Fibroblast of lung (primary cell): ENCODE results near the gene DLG2. TPM values are rescaled to one million over a fixed set of nuclear protein-coding genes. Genes with fewer than 3 reads are reported as not detected.

Experiments used
- DNase-seq, 2 donors: peaks; one replicate each; pipeline versions ENCODE4 v3.0.0 to v3.0.0-alpha.2; 2010; ENCODE audit warnings: low read depth in 2 of 2
- H2AFZ ChIP-seq: 2 replicates; pipeline ENCODE4 v1.5.1; 2012; ENCODE audit warnings: low read length, control low read depth, inconsistent platforms
- H3K27ac ChIP-seq: 2 replicates; pipeline ENCODE4 v1.5.1; 2011; ENCODE audit warnings: low read length, control low read depth; ENCODE audit not compliant: insufficient read depth
- H3K27me3 ChIP-seq: 2 replicates; pipeline ENCODE4 v1.5.1; 2011; ENCODE audit warnings: mild to moderate bottlenecking, low read length; ENCODE audit not compliant: control insufficient read depth, insufficient read depth
- H3K36me3 ChIP-seq: 2 replicates; pipeline ENCODE4 v1.5.1; 2011; ENCODE audit warnings: low read length; ENCODE audit not compliant: control insufficient read depth, insufficient read depth
- H3K4me1 ChIP-seq: 2 replicates; pipeline ENCODE4 v1.5.1; 2011; ENCODE audit warnings: low read length; ENCODE audit not compliant: control insufficient read depth, insufficient read depth; ENCODE audit errors: extremely low read depth
- H3K4me2 ChIP-seq: 2 replicates; pipeline ENCODE4 v1.5.1; 2011; ENCODE audit warnings: low read length, control low read depth; ENCODE audit not compliant: insufficient read depth; ENCODE audit errors: extremely low read depth
- H3K4me3 ChIP-seq, 4 experiments: fragments of 200-600 bp in 1 of 4; sonication (generic) in 1 of 4; replicated peaks in 1 of 4; 2 replicates each; pipeline ENCODE4 v1.5.1; 2011 to 2016; ENCODE audit warnings: low read length in 4 of 4, low read depth in 3 of 4, mild to moderate bottlenecking in 3 of 4, control low read depth in 2 of 4, inconsistent platforms in 1 of 4, mixed read lengths in 1 of 4; ENCODE audit not compliant: insufficient read depth in 1 of 4; ENCODE audit errors: control extremely low read depth in 1 of 4
- H3K79me2 ChIP-seq: 2 replicates; pipeline ENCODE4 v1.5.1; 2012; ENCODE audit warnings: mild to moderate bottlenecking, low read length, inconsistent platforms; ENCODE audit not compliant: control insufficient read depth, insufficient read depth
- H3K9ac ChIP-seq: 2 replicates; pipeline ENCODE4 v1.5.1; 2011; ENCODE audit warnings: mild to moderate bottlenecking, low read length, control low read depth; ENCODE audit not compliant: insufficient read depth
- H3K9me3 ChIP-seq: 2 replicates; pipeline ENCODE4 v1.5.1; 2012; ENCODE audit warnings: low read depth, low read length; ENCODE audit not compliant: control insufficient read depth, insufficient read depth
- H4K20me1 ChIP-seq: 2 replicates; pipeline ENCODE4 v1.5.1; 2011; ENCODE audit warnings: low read length; ENCODE audit not compliant: control insufficient read depth, insufficient read depth; ENCODE audit errors: extremely low read depth
- EZH2 ChIP-seq: IDR thresholded peaks from 2 replicates; pipeline ENCODE4 v1.5.1; 2012; ENCODE audit warnings: low read length, control low read depth, mild to moderate bottlenecking; ENCODE audit errors: missing control alignments
- polyA plus RNA-seq, 2 donors: library from polyadenylated mRNA; depleted of rRNA in 1 of 2; stranded (reverse) in 1 of 2; unstranded in 1 of 2; fragments of >200 nt; gene quantifications; 2 replicates each; pipeline ENCODE4 v1.2.1, GENCODE V29; 2011 to 2012; ENCODE audit warnings: missing spikeins in 1 of 2
- total RNA-seq: library from RNA; depleted of rRNA; stranded (reverse); fragments of >200 nt; gene quantifications from 2 replicates; pipeline ENCODE4 v1.2.1, GENCODE V29; 2014
- TF ChIP-seq, protein P1 (sequence below), 2 donors: IDR thresholded peaks in 1 of 2; conservative IDR thresholded peaks in 1 of 2; 1 replicate in 1 of 2; 2 replicates in 1 of 2; pipeline ENCODE4 v1.5.1; 2011 to 2012; ENCODE audit warnings: low read length in 2 of 2, control low read depth in 1 of 2, inconsistent platforms in 1 of 2, low read depth in 1 of 2, mild to moderate bottlenecking in 1 of 2

DLG2 gene
- total and polyA plus RNA-seq, 2 donors (not counting 1 experiment from before 2014, with no cell fraction given) = 0.77 to 2.3 TPM

DNA sequence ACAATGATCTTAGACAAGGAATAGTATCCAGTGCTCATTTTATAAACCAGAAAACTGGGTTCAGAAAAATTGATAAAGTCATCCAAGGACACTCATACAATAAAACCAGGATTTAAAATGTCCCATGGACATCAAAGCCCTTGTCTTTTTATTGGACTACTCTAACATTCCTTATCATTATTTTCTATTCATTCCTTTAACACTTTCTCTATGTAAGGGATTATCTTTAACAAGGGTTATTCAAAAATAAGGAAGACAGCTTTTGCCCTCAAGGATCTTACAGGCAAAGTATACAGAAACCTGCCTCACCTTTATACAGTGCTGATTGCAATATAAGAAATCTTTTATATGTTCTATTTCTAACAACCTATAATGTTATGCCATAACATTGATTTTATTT is 790.8 kb downstream of the DLG2 start:
- DNase-seq = no peak
- TF ChIP-seq EZH2 = no peak
- TF ChIP-seq, protein P1, sequence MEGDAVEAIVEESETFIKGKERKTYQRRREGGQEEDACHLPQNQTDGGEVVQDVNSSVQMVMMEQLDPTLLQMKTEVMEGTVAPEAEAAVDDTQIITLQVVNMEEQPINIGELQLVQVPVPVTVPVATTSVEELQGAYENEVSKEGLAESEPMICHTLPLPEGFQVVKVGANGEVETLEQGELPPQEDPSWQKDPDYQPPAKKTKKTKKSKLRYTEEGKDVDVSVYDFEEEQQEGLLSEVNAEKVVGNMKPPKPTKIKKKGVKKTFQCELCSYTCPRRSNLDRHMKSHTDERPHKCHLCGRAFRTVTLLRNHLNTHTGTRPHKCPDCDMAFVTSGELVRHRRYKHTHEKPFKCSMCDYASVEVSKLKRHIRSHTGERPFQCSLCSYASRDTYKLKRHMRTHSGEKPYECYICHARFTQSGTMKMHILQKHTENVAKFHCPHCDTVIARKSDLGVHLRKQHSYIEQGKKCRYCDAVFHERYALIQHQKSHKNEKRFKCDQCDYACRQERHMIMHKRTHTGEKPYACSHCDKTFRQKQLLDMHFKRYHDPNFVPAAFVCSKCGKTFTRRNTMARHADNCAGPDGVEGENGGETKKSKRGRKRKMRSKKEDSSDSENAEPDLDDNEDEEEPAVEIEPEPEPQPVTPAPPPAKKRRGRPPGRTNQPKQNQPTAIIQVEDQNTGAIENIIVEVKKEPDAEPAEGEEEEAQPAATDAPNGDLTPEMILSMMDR (conservative IDR thresholded peaks at IDR 0.05 in 1 of 2, IDR thresholded peaks at IDR 0.05 in 1 of 2; ENCODE audit: low read depth in 1 of 2, low read length in 2 of 2) = no peak
- no peaks in the 10 kb centered on the region for H3K4me1 ChIP-seq
- H3K79me2 ChIP-seq = no peaks in the 10 kb centered on the region
- H2AFZ ChIP-seq = no peak overlapping the region
- no peaks in the 10 kb centered on the region for H4K20me1 ChIP-seq
- no peak overlapping the region for H3K9ac ChIP-seq
- H3K9me3 ChIP-seq = no peaks in the 10 kb centered on the region
- H3K4me3 ChIP-seq = no peak overlapping the region
- H3K27me3 ChIP-seq = no peaks in the 10 kb centered on the region
- no peaks in the 10 kb centered on the region for H3K36me3 ChIP-seq
- H3K27ac ChIP-seq = no peak overlapping the region
- no peak overlapping the region for H3K4me2 ChIP-seq

- no peaks in the 10 kb centered on the region for H3K27me3 ChIP-seq
- no peak overlapping the region for H3K9ac ChIP-seq
- no peak overlapping the region for H3K4me2 ChIP-seq
- H3K36me3 ChIP-seq = no peaks in the 10 kb centered on the region
- no peaks in the 10 kb centered on the region for H4K20me1 ChIP-seq
- no peak overlapping the region for H3K27ac ChIP-seq
- H3K4me3 ChIP-seq = no peak overlapping the region
- TF ChIP-seq EZH2 = no peak
- no peaks in the 10 kb centered on the region for H3K4me1 ChIP-seq
- no peak for DNase-seq
- no peaks in the 10 kb centered on the region for H3K79me2 ChIP-seq
- no peak overlapping the region for H2AFZ ChIP-seq
- no peaks in the 10 kb centered on the region for H3K9me3 ChIP-seq
Measured at GRCh38 chr11:84833488-84834088, 793.6 kb downstream of the DLG2 start.

DNA sequence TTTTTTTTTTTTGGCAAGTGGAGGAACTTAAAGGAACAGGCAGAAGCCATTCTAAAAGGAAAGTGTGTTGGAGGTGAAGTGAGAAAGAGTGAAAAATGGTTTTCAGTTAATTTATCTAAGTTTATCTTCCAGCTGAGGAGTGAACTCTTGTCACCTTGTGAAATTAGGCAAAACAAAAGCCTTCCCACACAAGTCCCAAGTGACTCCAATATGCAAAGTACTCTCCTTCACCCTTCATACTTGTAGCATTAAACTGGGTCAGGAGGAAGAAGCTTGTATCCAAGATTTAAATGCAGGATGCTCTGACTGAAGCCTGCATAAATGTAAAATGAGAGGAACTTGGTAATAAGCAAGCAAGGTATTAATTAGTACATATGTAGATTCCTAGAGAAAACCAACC is 796.8 kb downstream of the DLG2 start:
- H3K27ac ChIP-seq = no peak overlapping the region
- H3K9ac ChIP-seq = no peak overlapping the region
- H3K27me3 ChIP-seq = no peaks in the 10 kb centered on the region
- H3K4me3 ChIP-seq = no peak overlapping the region
- DNase-seq = no peak
- H3K4me2 ChIP-seq = no peak overlapping the region
- no peaks in the 10 kb centered on the region for H3K79me2 ChIP-seq
- H3K36me3 ChIP-seq = no peaks in the 10 kb centered on the region
- no peaks in the 10 kb centered on the region for H3K4me1 ChIP-seq
- H3K9me3 ChIP-seq = no peaks in the 10 kb centered on the region
- no peak overlapping the region for H2AFZ ChIP-seq
- H4K20me1 ChIP-seq = no peaks in the 10 kb centered on the region
- TF ChIP-seq, protein P1 (conservative IDR thresholded peaks at IDR 0.05 in 1 of 2, IDR thresholded peaks at IDR 0.05 in 1 of 2; ENCODE audit: low read depth in 1 of 2, low read length in 2 of 2) = no peak
- no peak for TF ChIP-seq EZH2
